Esophagus muscularis mucosa (tissue), 4 donors: ENCODE data around the gene ADAR. TPM values are rescaled to one million over a fixed set of nuclear protein-coding genes. Genes with fewer than 3 reads are reported as not detected.

ENCODE experiments used
- DNase-seq: peaks from one replicate; pipeline ENCODE4 v3.0.0-alpha.2; 2017; ENCODE audit errors: extremely low spot score
- H3K27ac ChIP-seq, 4 donors: fragments of 200-600 bp; sonication (generic); replicated peaks in 1 of 4; 1 replicate in 3 of 4; 2 replicates in 1 of 4; pipeline ENCODE4 v1.5.1; 2016 to 2019; ENCODE audit warnings: mild to moderate bottlenecking in 1 of 4
- H3K27me3 ChIP-seq, 4 donors: fragments of 200-600 bp; sonication (generic); one replicate each; pipeline versions ENCODE4 v1.5.1 to v1.6.0; 2016 to 2019
- H3K36me3 ChIP-seq, 4 donors: fragments of 200-600 bp; sonication (generic); one replicate each; pipeline ENCODE4 v1.5.1; 2016 to 2019
- H3K4me1 ChIP-seq, 4 donors: fragments of 200-600 bp; sonication (generic); one replicate each; pipeline ENCODE4 v1.5.1; 2016 to 2019
- H3K4me3 ChIP-seq, 4 donors: fragments of 200-600 bp; sonication (generic); 1 replicate in 2 of 4; 2 replicates in 2 of 4; pipeline ENCODE4 v1.5.1; 2016 to 2019; ENCODE audit warnings: mild to moderate bottlenecking in 4 of 4, moderate library complexity in 1 of 4
- H3K9me3 ChIP-seq, 4 donors: fragments of 200-600 bp; sonication (generic); 1 replicate in 3 of 4; 2 replicates in 1 of 4; pipeline ENCODE4 v1.5.1; 2016 to 2019
- EP300 ChIP-seq: sonication (generic); formaldehyde crosslinking; IDR thresholded peaks from one replicate; pipeline ENCODE4 v1.6.1; 2017; ENCODE audit warnings: antibody characterized with exemption
- POLR2A ChIP-seq: fragments of 450-650 bp; IDR thresholded peaks from one replicate; pipeline ENCODE4 v1.6.1; 2017; ENCODE audit warnings: antibody characterized with exemption, moderate library complexity, mild to moderate bottlenecking, low read depth
- POLR2AphosphoS5 ChIP-seq, 2 donors: sonication (generic); formaldehyde crosslinking; IDR thresholded peaks; one replicate each; pipeline ENCODE4 v1.6.1; 2017; ENCODE audit warnings: antibody characterized with exemption in 2 of 2
- WGBS: methylation state at CpG from one replicate; pipeline ENCODE4 v1.1.5; 2018; 5-methylcytosine and 5-hydroxymethylcytosine counted together
- intact Hi-C: fragments of 100-400 bp; cut with DNase I; formaldehyde crosslinking; loops from one replicate; pipeline ENCODE4 v1.15.1; 2023
- total RNA-seq, 4 donors: library from RNA; depleted of rRNA; stranded (reverse); fragments of >200 nt; gene quantifications; one replicate each; pipeline versions ENCODE4 v1.1.0 to v1.2.1, GENCODE V29; 2016
- TF ChIP-seq, protein P1 (sequence below), 3 experiments: fragments of 200-600 bp in 2 of 3; fragments of 450-650 bp in 1 of 3; sonication (generic) in 2 of 3; IDR thresholded peaks; one replicate each; pipeline ENCODE4 v1.5.1; 2017 to 2019; ENCODE audit warnings: antibody characterized with exemption in 3 of 3, mild to moderate bottlenecking in 2 of 3, moderate library complexity in 1 of 3

The ADAR gene
- total RNA-seq, 4 donors from 2014 or later, result 80.2 to 96.3 (median 87.1) TPM

GRCh38 chr1:154571244-154571963, 36.6 kb downstream of the ADAR start:
- H3K4me1 ChIP-seq, result peaks cover 8 to 13% (median 12%) of the 10 kb centered on the region in 4 donors
- peaks cover 0 to 40% (median 0%) of the 10 kb centered on the region in 4 donors for H3K27me3 ChIP-seq
- H3K27ac ChIP-seq, result no peak overlapping the region
- no peaks in the 10 kb centered on the region for H3K36me3 ChIP-seq
- DNase-seq, result no peak
- 97% methylated on average over 43 of the region's 59 CpGs for WGBS
- H3K9me3 ChIP-seq, result no peaks in the 10 kb centered on the region
- H3K4me3 ChIP-seq, result no peak overlapping the region
- no peak for TF ChIP-seq POLR2AphosphoS5 (IDR thresholded peaks at IDR 0.05)
- TF ChIP-seq, protein P1, sequence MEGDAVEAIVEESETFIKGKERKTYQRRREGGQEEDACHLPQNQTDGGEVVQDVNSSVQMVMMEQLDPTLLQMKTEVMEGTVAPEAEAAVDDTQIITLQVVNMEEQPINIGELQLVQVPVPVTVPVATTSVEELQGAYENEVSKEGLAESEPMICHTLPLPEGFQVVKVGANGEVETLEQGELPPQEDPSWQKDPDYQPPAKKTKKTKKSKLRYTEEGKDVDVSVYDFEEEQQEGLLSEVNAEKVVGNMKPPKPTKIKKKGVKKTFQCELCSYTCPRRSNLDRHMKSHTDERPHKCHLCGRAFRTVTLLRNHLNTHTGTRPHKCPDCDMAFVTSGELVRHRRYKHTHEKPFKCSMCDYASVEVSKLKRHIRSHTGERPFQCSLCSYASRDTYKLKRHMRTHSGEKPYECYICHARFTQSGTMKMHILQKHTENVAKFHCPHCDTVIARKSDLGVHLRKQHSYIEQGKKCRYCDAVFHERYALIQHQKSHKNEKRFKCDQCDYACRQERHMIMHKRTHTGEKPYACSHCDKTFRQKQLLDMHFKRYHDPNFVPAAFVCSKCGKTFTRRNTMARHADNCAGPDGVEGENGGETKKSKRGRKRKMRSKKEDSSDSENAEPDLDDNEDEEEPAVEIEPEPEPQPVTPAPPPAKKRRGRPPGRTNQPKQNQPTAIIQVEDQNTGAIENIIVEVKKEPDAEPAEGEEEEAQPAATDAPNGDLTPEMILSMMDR (IDR thresholded peaks at IDR 0.05), result no peak
- no peak for TF ChIP-seq POLR2A
- TF ChIP-seq EP300, result no peak
- intact Hi-C loops, result no loop called here

DNA sequence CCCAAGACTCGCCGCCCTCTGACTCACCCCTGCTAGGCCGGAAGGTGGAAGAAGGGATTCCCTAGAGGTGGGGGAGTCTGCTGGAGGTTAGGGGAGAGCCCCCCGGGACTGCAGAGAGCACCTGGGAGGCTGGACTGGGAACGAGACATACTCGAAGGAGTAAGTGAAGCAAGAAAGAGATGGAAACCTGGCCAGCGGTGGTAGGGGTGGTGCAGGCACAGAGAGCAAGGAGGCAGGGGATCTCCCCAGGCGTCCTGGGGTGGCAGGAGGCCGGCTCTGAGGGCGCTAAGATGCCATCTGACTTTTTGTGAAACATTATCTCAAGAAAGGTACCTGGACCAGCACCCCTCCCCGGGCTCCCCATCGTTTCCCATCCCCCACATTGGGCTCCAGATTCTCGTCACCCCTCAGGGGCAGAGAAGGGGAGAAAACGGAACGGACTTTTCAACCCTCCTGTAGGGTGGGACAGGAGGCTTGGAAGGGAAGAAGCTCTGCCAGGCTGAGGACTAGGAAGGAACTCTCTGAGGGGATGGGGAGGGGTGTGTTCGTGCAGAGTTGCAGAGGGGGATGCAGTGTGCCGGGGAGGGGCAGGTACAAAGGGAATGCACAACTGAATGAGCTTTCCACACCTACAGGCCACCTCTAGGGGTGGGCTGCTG, 39.7 kb downstream of the ADAR start:
- WGBS, result 40% methylated on average over 16 of the region's 17 CpGs
- H3K4me1 ChIP-seq, result peaks cover 8 to 13% (median 12%) of the 10 kb centered on the region in 4 donors
- intact Hi-C loops, result no loop called here
- H3K36me3 ChIP-seq, result no peaks in the 10 kb centered on the region
- no peaks in the 10 kb centered on the region for H3K9me3 ChIP-seq
- H3K27me3 ChIP-seq, result peaks cover 0 to 40% (median 0%) of the 10 kb centered on the region in 4 donors
- no peak for DNase-seq
- H3K27ac ChIP-seq, result no peak overlapping the region
- TF ChIP-seq EP300 (no peak), POLR2AphosphoS5 (IDR thresholded peaks at IDR 0.05) (no peak), POLR2A (no peak)
- TF ChIP-seq, protein P1 (IDR thresholded peaks at IDR 0.05), result no peak
- H3K4me3 ChIP-seq, result peak overlapping the region; percentile 7 to 35 (median 30)

- no peak for DNase-seq
- H3K4me1 ChIP-seq, result peaks cover 8 to 13% (median 12%) of the 10 kb centered on the region in 4 donors
- peak in 1 of 2 donors; percentile 33 for TF ChIP-seq POLR2AphosphoS5 (IDR thresholded peaks at IDR 0.05)
- TF ChIP-seq, protein P1 (IDR thresholded peaks at IDR 0.05), result peak in 2 of 3 experiments; percentile 11 to 23
- TF ChIP-seq EP300, result no peak
- 3% methylated on average over 29 of the region's 53 CpGs for WGBS
- no peaks in the 10 kb centered on the region for H3K36me3 ChIP-seq
- peak within 1 kb of the TSS; percentile 7 to 35 (median 30) for H3K4me3 ChIP-seq
- H3K27ac ChIP-seq, result no peak within 1 kb of the TSS
- intact Hi-C loops, result no loop called here
- H3K27me3 ChIP-seq, result peaks cover 0 to 36% (median 0%) of the 10 kb centered on the region in 4 donors
- no peaks in the 10 kb centered on the region for H3K9me3 ChIP-seq
These were observed 40.4 kb downstream of the ADAR start, which contains the start of gene CHRNB2 for GRCh38 chr1:154567386-154568156. TSS of gene CHRNB2 (plus strand) at chr1:154567778. CDS start at chr1:154568045, 267 bp downstream.

DNA sequence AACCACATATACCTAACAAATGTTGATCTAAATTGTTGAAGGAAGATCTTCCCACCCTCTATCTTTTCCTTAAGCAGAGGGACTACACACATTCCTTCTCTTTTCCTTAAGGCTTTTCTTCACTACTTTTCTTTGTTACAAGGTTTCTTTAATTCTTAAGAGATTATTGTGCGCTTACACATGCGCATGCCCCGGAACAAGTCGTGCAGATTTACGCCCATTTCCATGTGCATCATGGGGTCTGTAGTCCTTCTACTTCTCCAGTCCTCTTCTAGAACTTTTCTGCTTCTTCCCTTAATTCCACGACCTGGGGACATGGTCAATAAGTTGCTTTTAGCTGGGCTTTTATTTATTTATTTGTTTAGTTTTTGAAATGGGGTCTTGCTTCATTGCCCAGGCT, 42.1 kb downstream of the ADAR start:
- intact Hi-C loops, result no loop called here
- 77% methylated on average over 6 of the region's 6 CpGs for WGBS

More for the DNA sequence above, 42.1 kb downstream of the ADAR start:
- H3K36me3 ChIP-seq, result no peaks in the 10 kb centered on the region
- no peaks in the 10 kb centered on the region for H3K9me3 ChIP-seq
- H3K4me1 ChIP-seq, result peaks cover 8 to 13% (median 12%) of the 10 kb centered on the region in 4 donors
- no peak overlapping the region for H3K27ac ChIP-seq
- H3K27me3 ChIP-seq, result peaks cover 0 to 26% (median 0%) of the 10 kb centered on the region in 4 donors
- TF ChIP-seq POLR2A, result no peak
- no peak for TF ChIP-seq POLR2AphosphoS5 (IDR thresholded peaks at IDR 0.05)
- TF ChIP-seq, protein P1 (IDR thresholded peaks at IDR 0.05), result no peak
- no peak for TF ChIP-seq EP300
- H3K4me3 ChIP-seq, result no peak overlapping the region
- no peak for DNase-seq
